Fibroblast of villous mesenchyme (primary cell): Measurements from ENCODE around the gene RP2. TPM values are rescaled to one million over a fixed set of nuclear protein-coding genes. Genes with fewer than 3 reads are reported as not detected.

Experiments used
- DNase-seq: peaks from one replicate; pipeline ENCODE4 v3.0.0-alpha.2; 2010; ENCODE audit warnings: low read depth
- H3K4me3 ChIP-seq: 2 replicates; pipeline ENCODE4 v1.5.1; 2011; ENCODE audit warnings: low read depth, mild to moderate bottlenecking, low read length
- CTCF ChIP-seq: IDR thresholded peaks from 2 replicates; pipeline ENCODE4 v1.5.1; 2012; ENCODE audit warnings: low read depth, mild to moderate bottlenecking, low read length; ENCODE audit not compliant: insufficient read depth
- total RNA-seq: library from RNA; depleted of rRNA; stranded (reverse); fragments of >200 nt; gene quantifications from 2 replicates; pipeline ENCODE4 v1.2.3, GENCODE V29; 2012

The RP2 gene
- 19.0 and 38.4 TPM in 2 replicates for total RNA-seq

GRCh38 chrX:46836701-46837557, at the start of gene RP2:
TSS of gene RP2 (plus strand) at chrX:46837043. CDS start at chrX:46837101, 58 bp downstream.
- H3K4me3 ChIP-seq: peak within 1 kb of the TSS; percentile 79
- DNase-seq: peak; percentile 95
- TF ChIP-seq CTCF: peak; percentile 10

- peak; percentile 39 for DNase-seq
- TF ChIP-seq CTCF: no peak
Observed at GRCh38 chrX:46788902-46789301, 47.9 kb upstream of the RP2 start.

GRCh38 chrX:46791927-46792809, 44.7 kb upstream of the RP2 start:
- DNase-seq: peak; percentile 86
- H3K4me3 ChIP-seq: no peak overlapping the region
- TF ChIP-seq CTCF: no peak

More at GRCh38 chrX:46788902-46789301, 47.9 kb upstream of the RP2 start:
- no peak overlapping the region for H3K4me3 ChIP-seq

- TF ChIP-seq CTCF: no peak
- no peak for DNase-seq
- no peak overlapping the region for H3K4me3 ChIP-seq
Observed at GRCh38 chrX:46792810-46793188, 44.0 kb upstream of the RP2 start.

- TF ChIP-seq CTCF: no peak
- no peak for DNase-seq
- no peak overlapping the region for H3K4me3 ChIP-seq
Observed at GRCh38 chrX:46793386-46794143, 43.3 kb upstream of the RP2 start.

- no peak overlapping the region for H3K4me3 ChIP-seq
- DNase-seq: peak; percentile 70
- peak; percentile 73 for TF ChIP-seq CTCF
Observed at GRCh38 chrX:46796574-46797191, 40.2 kb upstream of the RP2 start.
